Caco-2 (cell line): ENCODE data around the gene VAMP4. TPM values are rescaled to one million over a fixed set of nuclear protein-coding genes. Genes with fewer than 3 reads are reported as not detected.

ENCODE experiments used
- BruUV-seq: library from RNA; stranded (reverse); fragments of 400-500 nt; replicated peaks from 2 replicates; lab custom pipeline; 2021; lab: Mats Ljungman, UMichigan
- CTCF ChIA-PET: fragments of 300-600 bp; sonication (Branson Sonifier 250); formaldehyde crosslinking; loops from one replicate; lab custom pipeline; 2022; ENCODE audit warnings: antibody characterized with exemption; lab: Charles Lee
- POLR2A ChIA-PET: fragments of 300-600 bp; sonication (Branson Sonifier 250); formaldehyde crosslinking; loops from one replicate; lab custom pipeline; 2022; ENCODE audit warnings: antibody characterized with exemption; lab: Charles Lee
- DNase-seq, 2 experiments: peaks; one replicate each; pipeline versions ENCODE4 v3.0.0 to v3.0.0-alpha.2; 2020 to 2022
- H3K27me3 ChIP-seq: replicated peaks from 2 replicates; pipeline ENCODE4 v1.6.0; 2011; ENCODE audit warnings: low read length; ENCODE audit not compliant: control insufficient read depth, insufficient read depth
- H3K36me3 ChIP-seq: 2 replicates; pipeline ENCODE4 v1.5.1; 2011; ENCODE audit warnings: low read length; ENCODE audit not compliant: control insufficient read depth, insufficient read depth
- H3K4me1 ChIP-seq: fragments of 250-450 bp; sonication (Bioruptor Pico); 2 replicates; pipeline ENCODE4 v1.5.1; 2020; ENCODE audit warnings: mild to moderate bottlenecking
- H3K4me3 ChIP-seq: 2 replicates; pipeline ENCODE4 v1.5.1; 2011; ENCODE audit warnings: low read depth, mild to moderate bottlenecking, control low read depth, low read length
- H3K9me3 ChIP-seq: fragments of 250-450 bp; sonication (Bioruptor Pico); 2 replicates; pipeline ENCODE4 v1.5.1; 2020; ENCODE audit warnings: mild to moderate bottlenecking, moderate library complexity
- H3K27ac Mint-ChIP-seq: one replicate; pipeline ENCODE4 v1.8.0; 2022; ENCODE audit warnings: mixed read lengths; ENCODE audit not compliant: unreplicated experiment
- H3K27me3 Mint-ChIP-seq: one replicate; pipeline ENCODE4 v1.8.0; 2022; ENCODE audit warnings: mixed read lengths; ENCODE audit not compliant: insufficient read depth, unreplicated experiment
- H3K36me3 Mint-ChIP-seq: one replicate; pipeline ENCODE4 v1.8.0; 2022; ENCODE audit warnings: mild to moderate bottlenecking, mixed read lengths; ENCODE audit not compliant: insufficient read depth, unreplicated experiment
- H3K4me1 Mint-ChIP-seq: one replicate; pipeline ENCODE4 v1.8.0; 2022; ENCODE audit warnings: low read depth, mixed read lengths; ENCODE audit not compliant: unreplicated experiment
- H3K4me3 Mint-ChIP-seq: one replicate; pipeline ENCODE4 v1.8.0; 2022; ENCODE audit warnings: mild to moderate bottlenecking, moderate library complexity, mixed read lengths; ENCODE audit not compliant: unreplicated experiment
- H3K9me3 Mint-ChIP-seq: one replicate; pipeline ENCODE4 v1.8.0; 2022; ENCODE audit warnings: mixed read lengths; ENCODE audit not compliant: unreplicated experiment
- intact Hi-C: fragments of 100-400 bp; cut with micrococcal nuclease; formaldehyde crosslinking; loops from one replicate; pipeline ENCODE4 v1.10.0; 2022; ENCODE audit not compliant: unreplicated experiment
- total RNA-seq: library from RNA; stranded (reverse); gene quantifications from 2 replicates; pipeline ENCODE4 v1.2.3, GENCODE V29; 2022
- TF ChIP-seq, protein P1 (sequence below), 2 experiments: fragments of 200-600 bp in 1 of 2; IDR thresholded peaks; 1 replicate in 1 of 2; 2 replicates in 1 of 2; pipeline versions ENCODE4 v1.5.1 to v1.8.0; 2011 to 2022; ENCODE audit warnings: antibody characterized with exemption in 1 of 2, control low read depth in 1 of 2, inconsistent platforms in 1 of 2, low read depth in 1 of 2, low read length in 1 of 2, mild to moderate bottlenecking in 1 of 2, moderate library complexity in 1 of 2; ENCODE audit not compliant: insufficient read depth in 1 of 2, severe bottlenecking in 1 of 2, unreplicated experiment in 1 of 2

The VAMP4 gene
- total RNA-seq, 1 experiment from 2014 or later, result 4.9 TPM

DNA sequence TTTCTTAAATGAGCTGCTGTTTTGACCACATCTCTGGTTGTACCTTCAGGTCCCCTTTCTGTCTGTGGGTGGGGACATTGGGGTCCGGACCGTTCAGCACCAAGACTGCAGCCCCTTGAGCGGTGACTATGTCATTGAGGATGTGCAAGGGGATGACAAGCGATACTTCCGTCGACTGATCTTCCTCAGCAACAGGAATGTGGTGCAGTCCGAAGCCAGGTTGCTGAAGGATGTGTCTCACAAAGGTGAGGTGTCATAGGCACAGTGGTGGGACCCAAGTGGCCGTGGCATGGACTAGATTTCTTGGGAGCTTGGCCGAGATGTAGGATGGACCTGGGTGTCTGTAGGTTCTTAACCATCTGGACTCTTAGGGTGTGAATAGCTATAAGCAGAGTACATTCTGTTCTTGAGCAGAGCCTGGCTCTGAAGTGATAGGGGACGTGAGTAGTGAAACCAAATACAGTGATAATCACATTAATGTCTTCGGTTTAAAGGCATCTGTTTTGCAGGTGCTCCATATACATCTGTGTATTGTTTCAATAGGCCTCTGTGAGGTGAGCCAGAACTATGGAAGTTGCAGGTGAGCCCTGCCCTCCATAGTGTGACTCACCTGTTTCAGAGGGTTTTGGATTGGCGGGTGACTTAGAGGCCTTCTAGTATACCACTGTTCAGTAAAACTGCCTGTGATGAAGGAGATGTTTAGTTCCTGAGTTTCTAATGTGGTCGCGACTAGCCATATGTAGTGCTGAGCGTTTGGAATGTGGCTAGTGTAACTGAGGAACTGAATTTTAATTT lies 46.0 kb upstream of the VAMP4 start:
- no peak for DNase-seq
- Mint-ChIP-seq H3K27me3 (no peaks in the 10 kb centered on the region), H3K4me3 (no peak overlapping the region), H3K9me3 (no peaks in the 10 kb centered on the region), H3K27ac (no peak overlapping the region), H3K4me1 (peaks cover under 1% of the 10 kb centered on the region), H3K36me3 (peaks cover 54% of the 10 kb centered on the region)
- no peaks in the 10 kb centered on the region for H3K4me1 ChIP-seq
- no peak overlapping the region for H3K4me3 ChIP-seq
- intact Hi-C loops, result no loop called here
- H3K9me3 ChIP-seq, result no peaks in the 10 kb centered on the region
- H3K27me3 ChIP-seq, result no peaks in the 10 kb centered on the region
- ChIA-PET POLR2A (no interaction called here), CTCF (no interaction called here)
- TF ChIP-seq, protein P1, sequence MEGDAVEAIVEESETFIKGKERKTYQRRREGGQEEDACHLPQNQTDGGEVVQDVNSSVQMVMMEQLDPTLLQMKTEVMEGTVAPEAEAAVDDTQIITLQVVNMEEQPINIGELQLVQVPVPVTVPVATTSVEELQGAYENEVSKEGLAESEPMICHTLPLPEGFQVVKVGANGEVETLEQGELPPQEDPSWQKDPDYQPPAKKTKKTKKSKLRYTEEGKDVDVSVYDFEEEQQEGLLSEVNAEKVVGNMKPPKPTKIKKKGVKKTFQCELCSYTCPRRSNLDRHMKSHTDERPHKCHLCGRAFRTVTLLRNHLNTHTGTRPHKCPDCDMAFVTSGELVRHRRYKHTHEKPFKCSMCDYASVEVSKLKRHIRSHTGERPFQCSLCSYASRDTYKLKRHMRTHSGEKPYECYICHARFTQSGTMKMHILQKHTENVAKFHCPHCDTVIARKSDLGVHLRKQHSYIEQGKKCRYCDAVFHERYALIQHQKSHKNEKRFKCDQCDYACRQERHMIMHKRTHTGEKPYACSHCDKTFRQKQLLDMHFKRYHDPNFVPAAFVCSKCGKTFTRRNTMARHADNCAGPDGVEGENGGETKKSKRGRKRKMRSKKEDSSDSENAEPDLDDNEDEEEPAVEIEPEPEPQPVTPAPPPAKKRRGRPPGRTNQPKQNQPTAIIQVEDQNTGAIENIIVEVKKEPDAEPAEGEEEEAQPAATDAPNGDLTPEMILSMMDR (IDR thresholded peaks at IDR 0.05; ENCODE audit: insufficient read depth in 1 of 2, low read depth in 1 of 2, low read length in 1 of 2, severe bottlenecking in 1 of 2, unreplicated experiment in 1 of 2), result no peak
- BruUV-seq, result no TSS peak
- peaks cover 6% of the 10 kb centered on the region for H3K36me3 ChIP-seq

DNA sequence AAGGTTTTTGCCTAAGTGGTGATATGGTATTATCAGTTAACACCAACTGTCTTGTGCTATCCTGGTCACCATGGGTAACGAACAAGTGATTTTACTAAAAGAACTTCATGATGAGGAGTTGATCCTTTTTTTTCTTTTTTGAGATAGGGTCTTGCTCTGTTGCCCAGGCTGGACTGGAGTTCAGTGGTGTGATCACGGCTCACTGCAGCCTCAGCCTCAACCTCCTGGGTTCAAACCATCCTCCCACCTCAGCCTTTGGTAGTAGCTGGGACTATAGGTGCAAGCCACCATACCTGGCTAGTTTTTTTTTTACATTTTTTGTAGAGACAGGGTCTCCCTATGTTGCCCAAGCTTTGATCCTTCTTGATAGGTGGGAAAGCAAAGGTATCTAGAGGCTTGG lies 44.7 kb upstream of the VAMP4 start:
- Mint-ChIP-seq H3K4me1 (peaks cover 6% of the 10 kb centered on the region), H3K27ac (no peak overlapping the region), H3K36me3 (peaks cover 57% of the 10 kb centered on the region), H3K9me3 (no peaks in the 10 kb centered on the region), H3K4me3 (no peak overlapping the region), H3K27me3 (no peaks in the 10 kb centered on the region)
- peaks cover 6% of the 10 kb centered on the region for H3K36me3 ChIP-seq
- intact Hi-C loops, result no loop called here
- CTCF ChIA-PET, result no interaction called here
- BruUV-seq, result no TSS peak
- H3K27me3 ChIP-seq, result no peaks in the 10 kb centered on the region
- TF ChIP-seq, protein P1 (IDR thresholded peaks at IDR 0.05; ENCODE audit: insufficient read depth in 1 of 2, low read depth in 1 of 2, low read length in 1 of 2, severe bottlenecking in 1 of 2, unreplicated experiment in 1 of 2), result no peak
- DNase-seq, result no peak
- H3K9me3 ChIP-seq, result no peaks in the 10 kb centered on the region
- H3K4me1 ChIP-seq, result no peaks in the 10 kb centered on the region
- H3K4me3 ChIP-seq, result no peak overlapping the region
- POLR2A ChIA-PET, result no interaction called here

DNA sequence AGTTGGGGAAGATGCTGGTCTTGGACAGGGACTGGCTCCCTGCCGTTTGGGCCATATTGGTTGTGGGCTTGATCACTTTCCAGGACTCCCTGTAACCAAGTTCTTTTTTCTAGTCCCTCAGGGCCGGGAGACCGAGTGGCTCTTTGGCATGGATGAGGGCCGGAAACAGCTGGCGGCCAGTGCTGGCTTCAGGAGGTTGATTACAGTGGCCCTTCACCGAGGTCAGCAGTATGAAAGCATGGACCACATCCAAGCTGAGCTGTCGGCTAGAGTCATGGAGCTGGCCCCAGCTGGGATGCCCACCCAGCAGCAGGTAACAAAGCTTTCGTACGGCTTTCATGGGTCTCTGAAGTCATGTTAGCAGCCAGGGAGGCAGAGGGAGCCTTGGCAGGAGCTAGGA lies 43.9 kb upstream of the VAMP4 start:
- ChIA-PET CTCF (no interaction called here), POLR2A (no interaction called here)
- Mint-ChIP-seq H3K27me3 (no peaks in the 10 kb centered on the region), H3K4me1 (peaks cover 6% of the 10 kb centered on the region), H3K9me3 (no peaks in the 10 kb centered on the region), H3K36me3 (peaks cover 62% of the 10 kb centered on the region), H3K27ac (no peak overlapping the region), H3K4me3 (no peak overlapping the region)
- no peak for DNase-seq
- intact Hi-C loops, result no loop called here
- Histone ChIP-seq H3K36me3 (peaks cover 6% of the 10 kb centered on the region), H3K4me3 (no peak overlapping the region), H3K9me3 (no peaks in the 10 kb centered on the region), H3K27me3 (no peaks in the 10 kb centered on the region), H3K4me1 (no peaks in the 10 kb centered on the region)
- no TSS peak for BruUV-seq
- TF ChIP-seq, protein P1 (IDR thresholded peaks at IDR 0.05; ENCODE audit: insufficient read depth in 1 of 2, low read depth in 1 of 2, low read length in 1 of 2, severe bottlenecking in 1 of 2, unreplicated experiment in 1 of 2), result no peak
